ENCODE measurements around the gene ROR1.

GRCh38 chr1:63813829-63814277 lies 40.0 kb downstream of the ROR1 start:
- TF ChIP-seq ZNF565 (CRISPR knock-in tag; conservative IDR thresholded peaks at IDR 0.05; ENCODE audit: low read depth) (no peak), CREB5 (CRISPR knock-in tag; IDR thresholded peaks at IDR 0.05; ENCODE audit: low read depth) (no peak), ESRRG (CRISPR knock-in tag; IDR thresholded peaks at IDR 0.05) (no peak), GLIS3 (CRISPR knock-in tag; IDR thresholded peaks at IDR 0.05) (no peak), TSHZ2 (CRISPR knock-in tag; IDR thresholded peaks at IDR 0.05) (no peak), CSDC2 (CRISPR knock-in tag; IDR thresholded peaks at IDR 0.05) (no peak), PPARA (CRISPR knock-in tag; IDR thresholded peaks at IDR 0.05; ENCODE audit: borderline replicate concordance) (no peak), OSR1 (CRISPR knock-in tag; IDR thresholded peaks at IDR 0.05) (no peak)

Measured in SK-N-SH treated with all-trans-retinoic acid at 6 μM for 48 hours (cell line).